ENCODE results near the gene TMEM203. TPM values are rescaled to one million over a fixed set of nuclear protein-coding genes. Genes with fewer than 3 reads are reported as not detected.

Gene TMEM203
- total and polyA plus RNA-seq, 2 of the 13 experiments (the other 11 are each of a cell fraction or from before 2014, with no cell fraction given): 23.4 to 36.7 TPM

GRCh38 chr9:137171149-137171900 is 34.1 kb downstream of the TMEM203 start:
- H2AFZ ChIP-seq (ENCODE audit: low read length): no peak overlapping the region
- no peak overlapping the region for H3K27ac ChIP-seq (ENCODE audit: extremely low read length, insufficient read depth, low read length)
- no peaks in the 10 kb centered on the region for H3K79me2 ChIP-seq (ENCODE audit: insufficient read depth, low read length)
- no peak overlapping the region for H3K4me3 ChIP-seq (replicated peaks in 1 of 3; ENCODE audit: insufficient read depth in 1 of 3, low read depth in 2 of 3, low read length in 3 of 3)
- DNase-seq (ENCODE audit: low spot score) (no peak), FAIRE-seq (no peak), ATAC-seq (no peak)
- ChIA-PET POLR2A (no interaction called here), CTCF (ENCODE audit: low intra/inter-chr PET ratio, low total read pairs) (no interaction called here)
- intact Hi-C loops (cut with micrococcal nuclease; ENCODE audit: unreplicated experiment) (loop anchor here (10.0 kb wide), 1 partner anchor 57 kb away; the partner anchor contains the start of gene DPP7), in situ Hi-C loops (cut with HindIII; ENCODE audit: extremely low pct_ligation_motif_present, low pct_unique_long_range_greater_than_20kb) (no loop called here)
- H3K4me2 ChIP-seq (ENCODE audit: low read depth, low read length): no peak overlapping the region
- H3K27me3 ChIP-seq (ENCODE audit: control insufficient read depth in 1 of 2, insufficient read depth in 2 of 2, low read length in 2 of 2): peaks cover 7 to 52% of the 10 kb centered on the region in 2 experiments; a peak in 3 of 5 replicates
- BruUV-seq (replicated peaks): no TSS peak
- 0 out of 2 replicates have a peak, but pooled peaks have one; percentile 16 for TF ChIP-seq CTCF (CRISPR knock-in tag; IDR thresholded peaks at IDR 0.05)
- TF ChIP-seq ZNF180 (CRISPR knock-in tag; IDR thresholded peaks at IDR 0.05; ENCODE audit: borderline replicate concordance, low read depth): no peak
- WGBS (ENCODE audit: low lambda C conversion rate): 33% methylated on average over 10 of the region's 22 CpGs
- no peaks in the 10 kb centered on the region for H3K9me3 ChIP-seq (ENCODE audit: low read length)
- H3K36me3 ChIP-seq (replicated peaks in 1 of 2; ENCODE audit: control insufficient read depth in 1 of 2, insufficient read depth in 2 of 2, low read length in 2 of 2): no peaks in the 10 kb centered on the region
- no peak overlapping the region for H3K9ac ChIP-seq (ENCODE audit: insufficient read depth, low read depth, low read length)
- H4K20me1 ChIP-seq (ENCODE audit: insufficient read depth, low read length): no peaks in the 10 kb centered on the region
- peaks cover 9% of the 10 kb centered on the region for H3K4me1 ChIP-seq (ENCODE audit: insufficient read depth, low read length)

DNA sequence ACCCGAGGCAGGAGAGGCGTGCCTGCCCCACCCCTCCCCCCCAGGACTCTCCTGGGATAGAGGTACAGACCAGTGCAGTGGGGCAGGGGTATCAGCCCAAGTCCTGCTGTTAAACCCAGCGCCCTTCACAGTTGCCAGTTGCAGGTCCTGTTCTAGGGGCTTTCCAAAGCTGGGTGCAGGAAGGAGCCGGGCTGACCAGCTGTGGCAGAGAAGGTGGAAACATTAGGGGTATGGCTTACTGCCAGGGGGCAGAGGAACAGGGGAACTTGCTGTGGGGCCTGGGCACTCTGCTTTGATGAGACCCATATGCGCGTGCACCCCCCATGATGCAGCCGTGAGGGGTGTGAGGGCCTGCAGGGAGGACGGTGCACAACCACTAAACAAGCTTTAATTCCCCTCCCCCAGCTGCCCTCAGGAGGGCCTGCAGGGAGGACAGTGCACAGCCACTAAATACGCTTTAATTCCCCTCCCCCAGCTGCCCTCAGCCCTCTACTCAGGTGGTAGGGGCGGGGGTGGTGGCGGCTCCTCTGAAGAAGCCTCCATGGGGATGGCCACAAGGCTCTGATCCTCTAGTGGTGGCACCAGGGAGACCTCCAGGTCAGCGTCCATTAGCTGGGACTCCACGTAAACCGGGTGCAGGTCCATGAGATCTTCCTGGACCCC is 34.8 kb downstream of the TMEM203 start:
- no peak overlapping the region for H3K27ac ChIP-seq (ENCODE audit: extremely low read length, insufficient read depth, low read length)
- H3K36me3 ChIP-seq (replicated peaks in 1 of 2; ENCODE audit: control insufficient read depth in 1 of 2, insufficient read depth in 2 of 2, low read length in 2 of 2): no peaks in the 10 kb centered on the region
- no peaks in the 10 kb centered on the region for H3K9me3 ChIP-seq (ENCODE audit: low read length)
- FAIRE-seq (no peak), DNase-seq (ENCODE audit: low spot score) (no peak), ATAC-seq (no peak)
- intact Hi-C loops (cut with micrococcal nuclease; ENCODE audit: unreplicated experiment) (loop anchor here (10.0 kb wide), 1 partner anchor 56 kb away; the partner anchor contains the start of gene DPP7), in situ Hi-C loops (cut with HindIII; ENCODE audit: extremely low pct_ligation_motif_present, low pct_unique_long_range_greater_than_20kb) (no loop called here)
- H3K4me1 ChIP-seq (ENCODE audit: insufficient read depth, low read length): peaks cover 9% of the 10 kb centered on the region
- POLR2A ChIA-PET: interaction anchor here (1.7 kb wide), 1 partner anchor 19 kb away, joined by 5 read pairs; no protein-coding TSS in a partner anchor
- H4K20me1 ChIP-seq (ENCODE audit: insufficient read depth, low read length): no peaks in the 10 kb centered on the region
- no TSS peak for BruUV-seq (replicated peaks)
- peak overlapping the region in 1 of 3 experiments; percentile 65; a peak in 1 of 6 replicates for H3K4me3 ChIP-seq (replicated peaks in 1 of 3; ENCODE audit: insufficient read depth in 1 of 3, low read depth in 2 of 3, low read length in 3 of 3)
- no peak overlapping the region for H3K9ac ChIP-seq (ENCODE audit: insufficient read depth, low read depth, low read length)
- H3K79me2 ChIP-seq (ENCODE audit: insufficient read depth, low read length): no peaks in the 10 kb centered on the region
- TF ChIP-seq SP5 (CRISPR knock-in tag; IDR thresholded peaks at IDR 0.05; ENCODE audit: borderline replicate concordance, low read depth) (no peak), ZNF142 (CRISPR knock-in tag; IDR thresholded peaks at IDR 0.05) (no peak), ZNF790 (CRISPR knock-in tag; IDR thresholded peaks at IDR 0.05; ENCODE audit: borderline replicate concordance) (no peak), ZNF75D (CRISPR knock-in tag; IDR thresholded peaks at IDR 0.05; ENCODE audit: borderline replicate concordance) (no peak)
- peaks cover 9 to 59% of the 10 kb centered on the region in 2 experiments; a peak in 3 of 5 replicates for H3K27me3 ChIP-seq (ENCODE audit: control insufficient read depth in 1 of 2, insufficient read depth in 2 of 2, low read length in 2 of 2)
- H3K4me2 ChIP-seq (ENCODE audit: low read depth, low read length): no peak overlapping the region; the same call in 1 of the 2 replicates
- WGBS (ENCODE audit: low lambda C conversion rate): 30% methylated on average over 9 of the region's 14 CpGs
- no peak overlapping the region for H2AFZ ChIP-seq (ENCODE audit: low read length)
- CTCF ChIA-PET (ENCODE audit: low intra/inter-chr PET ratio, low total read pairs): no interaction called here
